ENCODE results near the gene MYBPHL.

The MYBPHL gene

GRCh38 chr1:109351457-109351856 lies 44.6 kb upstream of the MYBPHL start (continued):
- TF ChIP-seq ZNF670 (tag by site-specific recombination; IDR thresholded peaks at IDR 0.05; ENCODE audit: low read depth) (no peak), ZNF514 (tag by site-specific recombination; IDR thresholded peaks at IDR 0.05) (no peak), ZNF175 (tag by site-specific recombination; IDR thresholded peaks at IDR 0.05) (no peak), ZNF791 (tag by site-specific recombination; IDR thresholded peaks at IDR 0.05) (no peak), ZNF843 (tag by site-specific recombination; IDR thresholded peaks at IDR 0.05) (no peak), HOXA7 (CRISPR knock-in tag; IDR thresholded peaks at IDR 0.05; ENCODE audit: borderline replicate concordance) (no peak), KLF1 (tag by site-specific recombination; IDR thresholded peaks at IDR 0.05) (no peak), ZNF174 (tag by site-specific recombination; IDR thresholded peaks at IDR 0.05) (no peak), ZNF302 (tag by site-specific recombination; IDR thresholded peaks at IDR 0.05; ENCODE audit: low read depth) (no peak), SCRT2 (tag by site-specific recombination; IDR thresholded peaks at IDR 0.05) (no peak), KLF10 (tag by site-specific recombination; IDR thresholded peaks at IDR 0.05) (no peak)

GRCh38 chr1:109350655-109351054 lies 43.8 kb upstream of the MYBPHL start:
- ChIA-PET POLR2A (no interaction called here), CTCF (interaction anchor here (0.6 to 1.0 kb wide), 2 partner anchors 182 to 209 kb away, joined by 3 read pairs; no protein-coding TSS in a partner anchor)
- Histone ChIP-seq H3K27ac (ENCODE audit: extremely low read depth, low read depth, low read length) (no peak overlapping the region), H3K9me3 (ENCODE audit: control insufficient read depth, insufficient read depth, low read depth, low read length) (no peaks in the 10 kb centered on the region), H3K4me1 (ENCODE audit: control insufficient read depth, insufficient read depth, low read length) (no peaks in the 10 kb centered on the region), H3K36me3 (ENCODE audit: control insufficient read depth in 2 of 2, insufficient read depth in 1 of 2, low read length in 2 of 2) (peaks cover 25 to 74% of the 10 kb centered on the region in 2 experiments), H3K4me3 (ENCODE audit: low read depth, low read length) (no peak overlapping the region)
- no peak for TF ChIP-seq ZXDB (tag by site-specific recombination; IDR thresholded peaks at IDR 0.05)

- H3K27ac ChIP-seq (ENCODE audit: extremely low read depth, low read depth, low read length): no peak overlapping the region
- ChIA-PET POLR2A (no interaction called here), CTCF (interaction anchor here (1.0 kb wide), 1 partner anchor 182 kb away, joined by 3 read pairs; no protein-coding TSS in a partner anchor)
Measured at GRCh38 chr1:109350182-109350581, 43.4 kb upstream of the MYBPHL start.

GRCh38 chr1:109347511-109347910 lies 40.7 kb upstream of the MYBPHL start:
- Histone ChIP-seq H3K4me1 (ENCODE audit: control insufficient read depth, insufficient read depth, low read length) (no peaks in the 10 kb centered on the region), H3K27ac (ENCODE audit: extremely low read depth, low read depth, low read length) (no peak overlapping the region), H3K36me3 (ENCODE audit: control insufficient read depth in 2 of 2, insufficient read depth in 1 of 2, low read length in 2 of 2) (peaks cover 30 to 86% of the 10 kb centered on the region in 2 experiments), H3K9me3 (ENCODE audit: control insufficient read depth, insufficient read depth, low read depth, low read length) (no peaks in the 10 kb centered on the region), H3K4me3 (ENCODE audit: low read depth, low read length) (no peak overlapping the region)
- POLR2A ChIA-PET: no interaction called here
- CTCF ChIA-PET: interaction anchor here (1.1 to 2.0 kb wide), 3 partner anchors 52 to 185 kb away, joined by 3 to 8 read pairs (median 4); no protein-coding TSS in a partner anchor
- TF ChIP-seq ZNF133 (tag by site-specific recombination; IDR thresholded peaks at IDR 0.05) (no peak), ZNF645 (tag by site-specific recombination; IDR thresholded peaks at IDR 0.05) (no peak), HOXA7 (CRISPR knock-in tag; IDR thresholded peaks at IDR 0.05; ENCODE audit: borderline replicate concordance) (no peak), ZNF785 (tag by site-specific recombination; IDR thresholded peaks at IDR 0.05) (no peak), ZNF354C (tag by site-specific recombination; IDR thresholded peaks at IDR 0.05; ENCODE audit: borderline replicate concordance, low read depth) (no peak), ZFP3 (tag by site-specific recombination; IDR thresholded peaks at IDR 0.05; ENCODE audit: low read depth) (no peak), ZNF23 (tag by site-specific recombination; IDR thresholded peaks at IDR 0.05; ENCODE audit: borderline replicate concordance) (no peak), SCRT2 (tag by site-specific recombination; IDR thresholded peaks at IDR 0.05) (no peak), TCF7L2 (IDR thresholded peaks at IDR 0.05; ENCODE audit: borderline replicate concordance, low read depth, low read length) (no peak), ZNF830 (tag by site-specific recombination; IDR thresholded peaks at IDR 0.05; ENCODE audit: low read depth) (no peak), ZNF571 (tag by site-specific recombination; IDR thresholded peaks at IDR 0.05) (no peak)
- TF ChIP-seq, protein P1, sequence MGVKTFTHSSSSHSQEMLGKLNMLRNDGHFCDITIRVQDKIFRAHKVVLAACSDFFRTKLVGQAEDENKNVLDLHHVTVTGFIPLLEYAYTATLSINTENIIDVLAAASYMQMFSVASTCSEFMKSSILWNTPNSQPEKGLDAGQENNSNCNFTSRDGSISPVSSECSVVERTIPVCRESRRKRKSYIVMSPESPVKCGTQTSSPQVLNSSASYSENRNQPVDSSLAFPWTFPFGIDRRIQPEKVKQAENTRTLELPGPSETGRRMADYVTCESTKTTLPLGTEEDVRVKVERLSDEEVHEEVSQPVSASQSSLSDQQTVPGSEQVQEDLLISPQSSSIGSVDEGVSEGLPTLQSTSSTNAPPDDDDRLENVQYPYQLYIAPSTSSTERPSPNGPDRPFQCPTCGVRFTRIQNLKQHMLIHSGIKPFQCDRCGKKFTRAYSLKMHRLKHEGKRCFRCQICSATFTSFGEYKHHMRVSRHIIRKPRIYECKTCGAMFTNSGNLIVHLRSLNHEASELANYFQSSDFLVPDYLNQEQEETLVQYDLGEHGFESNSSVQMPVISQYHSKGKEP (tag by site-specific recombination; IDR thresholded peaks at IDR 0.05): no peak

More at GRCh38 chr1:109350182-109350581, 43.4 kb upstream of the MYBPHL start:
- Histone ChIP-seq H3K4me3 (ENCODE audit: low read depth, low read length) (no peak overlapping the region), H3K36me3 (ENCODE audit: control insufficient read depth in 2 of 2, insufficient read depth in 1 of 2, low read length in 2 of 2) (peaks cover 29 to 78% of the 10 kb centered on the region in 2 experiments), H3K4me1 (ENCODE audit: control insufficient read depth, insufficient read depth, low read length) (no peaks in the 10 kb centered on the region), H3K9me3 (ENCODE audit: control insufficient read depth, insufficient read depth, low read depth, low read length) (no peaks in the 10 kb centered on the region)
- TF ChIP-seq, protein P2, sequence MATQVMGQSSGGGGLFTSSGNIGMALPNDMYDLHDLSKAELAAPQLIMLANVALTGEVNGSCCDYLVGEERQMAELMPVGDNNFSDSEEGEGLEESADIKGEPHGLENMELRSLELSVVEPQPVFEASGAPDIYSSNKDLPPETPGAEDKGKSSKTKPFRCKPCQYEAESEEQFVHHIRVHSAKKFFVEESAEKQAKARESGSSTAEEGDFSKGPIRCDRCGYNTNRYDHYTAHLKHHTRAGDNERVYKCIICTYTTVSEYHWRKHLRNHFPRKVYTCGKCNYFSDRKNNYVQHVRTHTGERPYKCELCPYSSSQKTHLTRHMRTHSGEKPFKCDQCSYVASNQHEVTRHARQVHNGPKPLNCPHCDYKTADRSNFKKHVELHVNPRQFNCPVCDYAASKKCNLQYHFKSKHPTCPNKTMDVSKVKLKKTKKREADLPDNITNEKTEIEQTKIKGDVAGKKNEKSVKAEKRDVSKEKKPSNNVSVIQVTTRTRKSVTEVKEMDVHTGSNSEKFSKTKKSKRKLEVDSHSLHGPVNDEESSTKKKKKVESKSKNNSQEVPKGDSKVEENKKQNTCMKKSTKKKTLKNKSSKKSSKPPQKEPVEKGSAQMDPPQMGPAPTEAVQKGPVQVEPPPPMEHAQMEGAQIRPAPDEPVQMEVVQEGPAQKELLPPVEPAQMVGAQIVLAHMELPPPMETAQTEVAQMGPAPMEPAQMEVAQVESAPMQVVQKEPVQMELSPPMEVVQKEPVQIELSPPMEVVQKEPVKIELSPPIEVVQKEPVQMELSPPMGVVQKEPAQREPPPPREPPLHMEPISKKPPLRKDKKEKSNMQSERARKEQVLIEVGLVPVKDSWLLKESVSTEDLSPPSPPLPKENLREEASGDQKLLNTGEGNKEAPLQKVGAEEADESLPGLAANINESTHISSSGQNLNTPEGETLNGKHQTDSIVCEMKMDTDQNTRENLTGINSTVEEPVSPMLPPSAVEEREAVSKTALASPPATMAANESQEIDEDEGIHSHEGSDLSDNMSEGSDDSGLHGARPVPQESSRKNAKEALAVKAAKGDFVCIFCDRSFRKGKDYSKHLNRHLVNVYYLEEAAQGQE (tag by site-specific recombination; IDR thresholded peaks at IDR 0.05): no peak
- TF ChIP-seq ZNF2 (tag by site-specific recombination; IDR thresholded peaks at IDR 0.05) (no peak), HOXA7 (CRISPR knock-in tag; IDR thresholded peaks at IDR 0.05; ENCODE audit: borderline replicate concordance) (no peak), ZBTB20 (tag by site-specific recombination; IDR thresholded peaks at IDR 0.05) (no peak), ZNF266 (tag by site-specific recombination; IDR thresholded peaks at IDR 0.05; ENCODE audit: low read depth) (no peak)

Measured in HEK293 (cell line).